Activated B cell treated with CpG ODN at 0.5 μM for 24 hours (primary cell): Measurements from ENCODE around the gene CYBC1. TPM values are rescaled to one million over a fixed set of nuclear protein-coding genes. Genes with fewer than 3 reads are reported as not detected.
"Not testable (repeated sequence)": the region's sequence is repeated elsewhere in the genome, so short reads cannot be mapped to it uniquely, and the experiment has no call there.

ENCODE experiments used
- ATAC-seq: fragments of 200-7000 bp; cut with Tn5 transposase; one replicate; pipeline ENCODE4 v1.10.0; 2021; ENCODE audit warnings: low read depth, mild to moderate bottlenecking, moderate library complexity
- CTCF ChIA-PET: fragments of 350-600 bp; sonication (Branson Sonifier 250); formaldehyde crosslinking; loops from one replicate; lab custom pipeline; 2021; ENCODE audit warnings: antibody characterized with exemption; lab: Charles Lee
- POLR2A ChIA-PET: fragments of 350-600 bp; sonication (Branson Sonifier 250); formaldehyde crosslinking; loops from one replicate; lab custom pipeline; 2021; ENCODE audit warnings: antibody characterized with exemption; lab: Charles Lee
- DNase-seq: peaks from one replicate; pipeline ENCODE4 v3.0.0; 2022
- H3K27ac Mint-ChIP-seq: one replicate; pipeline ENCODE4 v1.8.0; 2020; ENCODE audit warnings: mixed read lengths
- H3K27me3 Mint-ChIP-seq: one replicate; pipeline ENCODE4 v1.8.0; 2021; ENCODE audit warnings: mixed read lengths
- H3K36me3 Mint-ChIP-seq: one replicate; pipeline ENCODE4 v1.8.0; 2021; ENCODE audit warnings: low read depth, mixed read lengths
- H3K4me1 Mint-ChIP-seq: one replicate; pipeline ENCODE4 v1.8.0; 2021; ENCODE audit warnings: mixed read lengths
- H3K4me3 Mint-ChIP-seq: one replicate; pipeline ENCODE4 v1.8.0; 2020; ENCODE audit warnings: mild to moderate bottlenecking, mixed read lengths
- H3K9me3 Mint-ChIP-seq: one replicate; pipeline ENCODE4 v1.8.0; 2020; ENCODE audit warnings: mixed read lengths
- intact Hi-C: fragments of 100-400 bp; cut with micrococcal nuclease; formaldehyde crosslinking; loops from one replicate; pipeline ENCODE4 v1.15.1; 2024
- total RNA-seq: library from RNA; stranded (reverse); gene quantifications from 2 replicates; pipeline ENCODE4 v1.2.3, GENCODE V29; 2022
- TF ChIP-seq, protein P1 (sequence below): fragments of 200-600 bp; IDR thresholded peaks from one replicate; pipeline ENCODE4 v1.8.0; 2022; ENCODE audit warnings: antibody characterized with exemption, mild to moderate bottlenecking

CYBC1 gene
- total RNA-seq, 1 donor from 2014 or later = 501 TPM

- CTCF ChIA-PET = no interaction called here
- POLR2A ChIA-PET = no interaction called here
- H3K4me1 Mint-ChIP-seq = peaks cover 30% of the 10 kb centered on the region
- ATAC-seq (no peak), DNase-seq (no peak)
- intact Hi-C loops = loop anchor here (5.0 kb wide), 2 partner anchors 208 to 282 kb away; partner anchors contain the start of gene RAB40B
- no peak overlapping the region for H3K27ac Mint-ChIP-seq
- TF ChIP-seq, protein P1, sequence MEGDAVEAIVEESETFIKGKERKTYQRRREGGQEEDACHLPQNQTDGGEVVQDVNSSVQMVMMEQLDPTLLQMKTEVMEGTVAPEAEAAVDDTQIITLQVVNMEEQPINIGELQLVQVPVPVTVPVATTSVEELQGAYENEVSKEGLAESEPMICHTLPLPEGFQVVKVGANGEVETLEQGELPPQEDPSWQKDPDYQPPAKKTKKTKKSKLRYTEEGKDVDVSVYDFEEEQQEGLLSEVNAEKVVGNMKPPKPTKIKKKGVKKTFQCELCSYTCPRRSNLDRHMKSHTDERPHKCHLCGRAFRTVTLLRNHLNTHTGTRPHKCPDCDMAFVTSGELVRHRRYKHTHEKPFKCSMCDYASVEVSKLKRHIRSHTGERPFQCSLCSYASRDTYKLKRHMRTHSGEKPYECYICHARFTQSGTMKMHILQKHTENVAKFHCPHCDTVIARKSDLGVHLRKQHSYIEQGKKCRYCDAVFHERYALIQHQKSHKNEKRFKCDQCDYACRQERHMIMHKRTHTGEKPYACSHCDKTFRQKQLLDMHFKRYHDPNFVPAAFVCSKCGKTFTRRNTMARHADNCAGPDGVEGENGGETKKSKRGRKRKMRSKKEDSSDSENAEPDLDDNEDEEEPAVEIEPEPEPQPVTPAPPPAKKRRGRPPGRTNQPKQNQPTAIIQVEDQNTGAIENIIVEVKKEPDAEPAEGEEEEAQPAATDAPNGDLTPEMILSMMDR = no peak
- peaks cover 29% of the 10 kb centered on the region for H3K36me3 Mint-ChIP-seq
- H3K9me3 Mint-ChIP-seq = no peaks in the 10 kb centered on the region
- H3K4me3 Mint-ChIP-seq = no peak overlapping the region
- H3K27me3 Mint-ChIP-seq = no peaks in the 10 kb centered on the region
Measured at GRCh38 chr17:82415786-82416185, 34.8 kb downstream of the CYBC1 start.

GRCh38 chr17:82415336-82415735, 35.2 kb downstream of the CYBC1 start:
- ChIA-PET POLR2A (interaction anchor here (1.2 kb wide), 1 partner anchor 34 kb away, joined by 3 read pairs; no protein-coding TSS in a partner anchor), CTCF (no interaction called here)
- intact Hi-C loops = loop anchor here (5.0 kb wide), 2 partner anchors 208 to 282 kb away; partner anchors contain the start of gene RAB40B
- H3K4me3 Mint-ChIP-seq = no peak overlapping the region
- peaks cover 26% of the 10 kb centered on the region for H3K36me3 Mint-ChIP-seq
- ATAC-seq (no peak), DNase-seq (no peak)
- TF ChIP-seq, protein P1 = no peak
- peak overlapping the region; percentile 37 for H3K27ac Mint-ChIP-seq
- no peaks in the 10 kb centered on the region for H3K27me3 Mint-ChIP-seq
- peaks cover 30% of the 10 kb centered on the region for H3K4me1 Mint-ChIP-seq
- no peaks in the 10 kb centered on the region for H3K9me3 Mint-ChIP-seq

DNA sequence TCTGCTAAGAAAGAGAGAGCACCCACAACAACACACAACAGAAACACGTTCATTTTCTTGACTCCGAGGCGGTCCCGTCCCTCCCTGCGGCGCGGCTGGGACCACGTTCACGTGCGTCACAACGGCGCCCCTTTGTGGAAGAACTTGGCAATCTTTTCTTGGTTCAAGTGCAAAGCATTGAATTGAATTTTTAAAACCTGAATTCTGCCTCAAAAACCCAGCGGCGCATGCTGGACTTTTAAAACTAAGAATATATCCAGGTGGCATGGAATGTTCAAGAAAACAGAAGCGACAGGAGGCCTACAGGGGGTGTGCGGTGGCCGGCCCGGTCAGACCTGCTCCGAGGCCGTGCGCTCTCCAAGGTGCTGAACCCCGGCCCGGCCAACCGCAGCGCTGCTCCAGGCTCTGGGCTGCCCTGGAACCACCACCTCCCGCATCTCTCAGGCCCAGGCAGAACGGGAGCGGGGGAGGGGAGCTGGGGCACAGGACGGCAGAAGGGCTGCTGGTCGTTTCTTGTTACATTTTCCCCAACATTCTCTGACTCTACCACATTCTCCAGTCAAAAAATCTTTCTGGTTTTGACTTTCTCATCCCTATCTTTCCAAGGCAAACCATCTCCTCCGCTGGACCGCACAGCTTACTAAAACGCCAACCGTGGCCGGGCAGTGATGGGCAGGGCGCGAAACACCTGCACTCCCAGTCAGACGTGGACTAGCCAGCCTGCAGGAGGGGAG, 35.8 kb downstream of the CYBC1 start:
- H3K36me3 Mint-ChIP-seq = peaks cover 20% of the 10 kb centered on the region
- ATAC-seq = peak; percentile 22
- CTCF ChIA-PET = interaction anchor here (0.7 to 1.0 kb wide), 2 partner anchors 62 to 66 kb away, joined by 3 read pairs; no protein-coding TSS in a partner anchor
- H3K27me3 Mint-ChIP-seq = no peaks in the 10 kb centered on the region
- peaks cover 26% of the 10 kb centered on the region for H3K4me1 Mint-ChIP-seq
- H3K4me3 Mint-ChIP-seq = no peak overlapping the region
- no peaks in the 10 kb centered on the region for H3K9me3 Mint-ChIP-seq
- POLR2A ChIA-PET = interaction anchor here (0.6 to 1.5 kb wide), 3 partner anchors 35 to 248 kb away, joined by 3 to 4 read pairs (median 3); no protein-coding TSS in a partner anchor
- TF ChIP-seq, protein P1 = no peak
- intact Hi-C loops = loop anchor here (1.0 to 5.0 kb wide), 4 partner anchors 63 to 283 kb away; partner anchors contain the start of gene RAB40B
- H3K27ac Mint-ChIP-seq = peak overlapping the region; percentile 37
- peak; percentile 64 for DNase-seq

- no peak for ATAC-seq
- Mint-ChIP-seq H3K9me3 (no peaks in the 10 kb centered on the region), H3K4me1 (peaks cover 24% of the 10 kb centered on the region), H3K4me3 (no peak overlapping the region), H3K27ac (no peak overlapping the region), H3K27me3 (no peaks in the 10 kb centered on the region), H3K36me3 (peaks cover 30% of the 10 kb centered on the region)
- no peak for DNase-seq
- ChIA-PET POLR2A (no interaction called here), CTCF (no interaction called here)
- intact Hi-C loops = no loop called here
- TF ChIP-seq, protein P1 = no peak
Measured at GRCh38 chr17:82412535-82413520, 37.7 kb downstream of the CYBC1 start.

- intact Hi-C loops, ATAC-seq: not testable (repeated sequence)
Measured at GRCh38 chr17:82412081-82412480, 38.5 kb downstream of the CYBC1 start.

More at GRCh38 chr17:82412081-82412480, 38.5 kb downstream of the CYBC1 start:
- H3K36me3 Mint-ChIP-seq = peaks cover 36% of the 10 kb centered on the region
- CTCF ChIA-PET, H3K27ac Mint-ChIP-seq, H3K9me3 Mint-ChIP-seq, POLR2A ChIA-PET, H3K4me3 Mint-ChIP-seq, DNase-seq, H3K27me3 Mint-ChIP-seq: not testable (repeated sequence)
- H3K4me1 Mint-ChIP-seq = peaks cover 27% of the 10 kb centered on the region
